ENCODE measurements around the gene DSCAM. TPM values are rescaled to one million over a fixed set of nuclear protein-coding genes. Genes with fewer than 3 reads are reported as not detected.

The DSCAM gene
- total and polyA plus RNA-seq, 10 donors, result 0.02 to 2.7 (median 2.0) TPM

GRCh38 chr21:40422896-40423635 lies 423.9 kb downstream of the DSCAM start:
- intact Hi-C loops (cut with DNase I; ENCODE audit: low total_unique reads), result no loop called here
- peaks cover 0 to 40% (median 24%) of the 10 kb centered on the region in 8 donors for H3K9me3 ChIP-seq
- no peaks in the 10 kb centered on the region for H3K27me3 ChIP-seq (replicated peaks in 1 of 7)
- H3K4me1 ChIP-seq, result no peaks in the 10 kb centered on the region
- 80 to 85% (median 82%) methylated on average over 12 of the region's 12 CpGs for WGBS, 5 donors
- no peak for DNase-seq
- TF ChIP-seq POLR2A (IDR thresholded peaks at IDR 0.05) (no peak), POLR2AphosphoS5 (IDR thresholded peaks at IDR 0.05) (no peak), CTCF (IDR thresholded peaks at IDR 0.05 in 8 of 11, conservative IDR thresholded peaks at IDR 0.05 in 3 of 11) (no peak)
- no peak overlapping the region for H3K27ac ChIP-seq
- no peak overlapping the region for H3K4me3 ChIP-seq
- no peaks in the 10 kb centered on the region for H3K36me3 ChIP-seq

GRCh38 chr21:40421121-40421520 lies 425.8 kb downstream of the DSCAM start:
- Histone ChIP-seq H3K36me3 (no peaks in the 10 kb centered on the region), H3K27ac (no peak overlapping the region), H3K4me3 (no peak overlapping the region), H3K9me3 (peaks cover 0 to 43% (median 24%) of the 10 kb centered on the region in 8 donors), H3K27me3 (replicated peaks in 1 of 7) (no peaks in the 10 kb centered on the region), H3K4me1 (no peaks in the 10 kb centered on the region)
- no peak for TF ChIP-seq CTCF (IDR thresholded peaks at IDR 0.05 in 8 of 11, conservative IDR thresholded peaks at IDR 0.05 in 3 of 11)
- DNase-seq, result no peak
- intact Hi-C loops (cut with DNase I; ENCODE audit: low total_unique reads), result no loop called here
- WGBS, 5 donors, result 84 to 95% (median 89%) methylated on average over 4 of the region's 4 CpGs

- Histone ChIP-seq H3K27me3 (replicated peaks in 1 of 7) (no peaks in the 10 kb centered on the region), H3K4me3 (no peak overlapping the region), H3K9me3 (peaks cover 0 to 55% (median 22%) of the 10 kb centered on the region in 8 donors), H3K27ac (no peak overlapping the region), H3K36me3 (no peaks in the 10 kb centered on the region), H3K4me1 (no peaks in the 10 kb centered on the region)
- no peak for TF ChIP-seq CTCF (IDR thresholded peaks at IDR 0.05 in 8 of 11, conservative IDR thresholded peaks at IDR 0.05 in 3 of 11)
- no peak for TF ChIP-seq POLR2AphosphoS5 (IDR thresholded peaks at IDR 0.05)
- no peak for TF ChIP-seq POLR2A (IDR thresholded peaks at IDR 0.05)
- no peak for DNase-seq
- intact Hi-C loops (cut with DNase I; ENCODE audit: low total_unique reads), result no loop called here
Measured at GRCh38 chr21:40416572-40416971, 430.4 kb downstream of the DSCAM start.

GRCh38 chr21:40408561-40408960 lies 438.4 kb downstream of the DSCAM start:
- Histone ChIP-seq H3K4me3 (no peak overlapping the region), H3K36me3 (no peaks in the 10 kb centered on the region), H3K27me3 (replicated peaks in 1 of 7) (no peaks in the 10 kb centered on the region), H3K9me3 (peaks cover 0 to 26% (median 2%) of the 10 kb centered on the region in 8 donors), H3K27ac (no peak overlapping the region), H3K4me1 (no peaks in the 10 kb centered on the region)
- intact Hi-C loops (cut with DNase I; ENCODE audit: low total_unique reads), result no loop called here
- DNase-seq, result no peak
- WGBS, 5 donors, result 73 to 84% (median 79%) methylated on average over 5 of the region's 5 CpGs
- no peak for TF ChIP-seq CTCF (IDR thresholded peaks at IDR 0.05 in 8 of 11, conservative IDR thresholded peaks at IDR 0.05 in 3 of 11)
- TF ChIP-seq POLR2AphosphoS5 (IDR thresholded peaks at IDR 0.05), result no peak
- no peak for TF ChIP-seq POLR2A (IDR thresholded peaks at IDR 0.05)

Measured in spleen (tissue), 11 donors.